GM23338 (cell line): ENCODE results near the gene THEM5. TPM values are rescaled to one million over a fixed set of nuclear protein-coding genes. Genes with fewer than 3 reads are reported as not detected.

Experiments used
- ATAC-seq: fragments of 200-7000 bp; cut with Tn5 transposase; 3 replicates; pipeline ENCODE4 v1.9.1; 2020
- DNase-seq: peaks from one replicate; pipeline ENCODE4 v3.0.0-alpha.2; 2015; ENCODE audit warnings: low spot score
- H2AFZ ChIP-seq: fragments of 200-600 bp; sonication (generic); 2 replicates; pipeline ENCODE4 v1.8.0; 2016; ENCODE audit warnings: antibody characterized with exemption, mild to moderate bottlenecking, moderate library complexity
- H3F3A ChIP-seq: fragments of 200-600 bp; sonication (generic); replicated peaks from 2 replicates; pipeline ENCODE4 v1.8.0; 2017; ENCODE audit warnings: antibody characterized with exemption, mixed run types, low read depth
- H3K27ac ChIP-seq: fragments of 200-600 bp; sonication (generic); 2 replicates; pipeline ENCODE4 v1.6.1; 2016; ENCODE audit warnings: low read depth
- H3K27me3 ChIP-seq: fragments of 200-600 bp; sonication (generic); 2 replicates; pipeline ENCODE4 v1.8.0; 2016; ENCODE audit warnings: mild to moderate bottlenecking, mixed run types, moderate library complexity; ENCODE audit not compliant: insufficient read depth
- H3K36me3 ChIP-seq: fragments of 200-600 bp; sonication (generic); 2 replicates; pipeline ENCODE4 v1.8.0; 2016; ENCODE audit warnings: mild to moderate bottlenecking; ENCODE audit not compliant: insufficient read depth
- H3K4me1 ChIP-seq: fragments of 200-600 bp; sonication (generic); 2 replicates; pipeline ENCODE4 v1.8.0; 2016; ENCODE audit warnings: mild to moderate bottlenecking, moderate library complexity; ENCODE audit not compliant: insufficient read depth
- H3K4me2 ChIP-seq: fragments of 200-600 bp; sonication (generic); 2 replicates; pipeline ENCODE4 v1.7.1; 2017; ENCODE audit warnings: mixed run types
- H3K4me3 ChIP-seq: fragments of 200-600 bp; sonication (generic); 2 replicates; pipeline ENCODE4 v1.6.1; 2016; ENCODE audit warnings: mixed run types
- H3K79me2 ChIP-seq: fragments of 200-600 bp; sonication (generic); replicated peaks from 2 replicates; pipeline ENCODE4 v1.8.0; 2017; ENCODE audit warnings: mild to moderate bottlenecking; ENCODE audit not compliant: insufficient read depth
- H3K9me2 ChIP-seq: fragments of 200-600 bp; sonication (generic); 2 replicates; pipeline ENCODE4 v1.8.0; 2017; ENCODE audit not compliant: insufficient read depth
- H4K20me1 ChIP-seq: fragments of 200-600 bp; sonication (generic); replicated peaks from 2 replicates; pipeline ENCODE4 v1.8.0; 2017; ENCODE audit warnings: mild to moderate bottlenecking; ENCODE audit not compliant: insufficient read depth
- H3K27ac Mint-ChIP-seq: 2 replicates; pipeline ENCODE4 v1.8.0; 2020; ENCODE audit warnings: inconsistent platforms, mild to moderate bottlenecking, moderate library complexity, mixed read lengths
- H3K27me3 Mint-ChIP-seq: 3 replicates; pipeline ENCODE4 v1.8.0; 2022; ENCODE audit warnings: low read depth, mild to moderate bottlenecking, moderate library complexity, mixed read lengths, inconsistent platforms; ENCODE audit not compliant: insufficient read depth, poor library complexity
- H3K36me3 Mint-ChIP-seq: 3 replicates; pipeline ENCODE4 v1.8.0; 2021; ENCODE audit warnings: low read depth, mild to moderate bottlenecking, inconsistent platforms, moderate library complexity, mixed read lengths
- H3K4me1 Mint-ChIP-seq: 3 replicates; pipeline ENCODE4 v1.8.0; 2020; ENCODE audit warnings: mild to moderate bottlenecking, inconsistent platforms, mixed read lengths
- H3K4me3 Mint-ChIP-seq: 3 replicates; pipeline ENCODE4 v1.8.0; 2021; ENCODE audit warnings: moderate library complexity, mild to moderate bottlenecking, inconsistent platforms, mixed read lengths
- H3K9me3 Mint-ChIP-seq: 3 replicates; pipeline ENCODE4 v1.8.0; 2020; ENCODE audit warnings: moderate library complexity, mild to moderate bottlenecking, inconsistent platforms, mixed read lengths
- EZH2 ChIP-seq: fragments of 200-600 bp; sonication (generic); IDR thresholded peaks from one replicate; pipeline ENCODE4 v1.8.0; 2017; ENCODE audit warnings: antibody characterized with exemption, mild to moderate bottlenecking, low read depth; ENCODE audit not compliant: unreplicated experiment
- JUNB ChIP-seq: IDR thresholded peaks from one replicate; pipeline ENCODE4 v1.6.1; 2016; ENCODE audit warnings: antibody characterized with exemption; ENCODE audit not compliant: unreplicated experiment
- STAT1 ChIP-seq: IDR thresholded peaks from one replicate; pipeline ENCODE4 v1.6.1; 2016; ENCODE audit warnings: antibody characterized with exemption; ENCODE audit not compliant: unreplicated experiment
- ZNF114 ChIP-seq: fragments of 250-450 bp; sonication (Bioruptor Pico); IDR thresholded peaks from 2 replicates; pipeline ENCODE4 v1.5.0; 2020; ENCODE audit warnings: mild to moderate bottlenecking, moderate library complexity
- ZNF331 ChIP-seq: fragments of 250-450 bp; sonication (Bioruptor Pico); IDR thresholded peaks from 2 replicates; pipeline ENCODE4 v1.5.0; 2020; ENCODE audit warnings: low read depth, mild to moderate bottlenecking, moderate library complexity
- polyA plus RNA-seq: library from polyadenylated mRNA; unstranded; fragments of >200 nt; fragmentation: Nextera tagmentation; extraction: Ambion mirVana; gene quantifications from 2 replicates; pipeline ENCODE4 v1.2.1, GENCODE V29; 2016
- total RNA-seq: library from RNA; depleted of rRNA; stranded (reverse); fragments of >200 nt; shearing (Covaris generic); gene quantifications from 2 replicates; pipeline ENCODE4 v1.2.3, GENCODE V29; 2014
- TF ChIP-seq, protein P1 (sequence below): IDR thresholded peaks from one replicate; pipeline ENCODE4 v1.6.1; 2018; ENCODE audit warnings: antibody characterized with exemption; ENCODE audit not compliant: unreplicated experiment
- TF ChIP-seq, protein P2 (sequence below): IDR thresholded peaks from 2 replicates; pipeline ENCODE4 v1.6.1; 2016; ENCODE audit warnings: antibody characterized with exemption
- TF ChIP-seq, protein P3 (sequence below): fragments of 250-450 bp; sonication (Bioruptor Pico); IDR thresholded peaks from 2 replicates; pipeline ENCODE4 v1.5.0; 2020; ENCODE audit warnings: mild to moderate bottlenecking, moderate library complexity
- TF ChIP-seq, protein P4 (sequence below), 2 experiments: fragments of 200-600 bp in 1 of 2; sonication (generic) in 1 of 2; conservative IDR thresholded peaks; 2 replicates each; pipeline versions ENCODE4 v1.5.1 to v1.6.1; 2016 to 2017; ENCODE audit warnings: antibody characterized with exemption in 2 of 2, low read depth in 2 of 2, mild to moderate bottlenecking in 2 of 2, moderate library complexity in 1 of 2

The THEM5 gene
- total and polyA plus RNA-seq, 2 experiments from 2014 or later, result not detected

DNA sequence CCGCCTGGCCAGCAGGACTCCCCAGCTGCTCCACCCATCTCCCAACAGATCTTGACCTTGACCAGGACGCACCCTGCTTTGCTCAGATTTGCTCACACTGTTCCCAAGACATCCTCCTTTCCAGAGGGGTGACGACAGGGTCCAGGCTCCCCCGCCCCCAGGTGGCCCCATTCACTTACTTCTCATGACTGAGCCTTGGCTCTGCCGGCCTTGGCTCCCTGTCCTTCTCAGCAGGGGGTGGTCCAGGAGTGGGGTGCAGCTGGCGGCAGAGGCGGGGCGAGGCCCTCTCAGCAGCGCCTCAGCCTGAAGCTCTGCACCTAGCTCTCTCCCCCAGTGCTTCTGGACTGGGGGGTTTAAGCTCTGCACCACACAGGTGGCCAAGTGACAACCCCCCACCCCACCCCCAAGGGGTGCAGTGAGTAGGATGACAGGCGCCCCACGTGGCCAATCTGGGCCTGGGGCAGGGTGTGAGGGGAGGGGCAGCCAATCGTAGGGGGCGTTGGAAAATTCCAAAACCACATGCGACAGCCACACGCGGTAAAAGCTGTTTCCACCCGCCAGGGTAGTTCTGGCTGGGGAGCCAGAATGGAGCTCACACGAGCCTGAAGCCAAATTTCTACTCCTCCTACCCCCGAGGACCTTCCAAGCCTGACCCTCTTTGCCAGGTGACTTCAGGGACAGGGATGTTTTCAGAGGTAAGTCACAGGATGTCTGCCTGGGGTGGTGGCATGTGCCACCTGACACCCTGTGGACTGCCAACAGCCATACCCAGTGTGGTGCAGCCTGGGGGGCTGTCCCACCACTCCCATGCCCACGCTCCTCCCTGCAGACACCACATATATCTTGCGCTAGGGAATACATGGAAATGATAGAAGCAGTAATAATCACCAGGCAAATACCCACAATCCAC lies 27.5 kb downstream of the THEM5 start:
- Mint-ChIP-seq H3K27me3 (peaks cover 23% of the 10 kb centered on the region), H3K27ac (no peak overlapping the region), H3K9me3 (no peaks in the 10 kb centered on the region; the same call in 2 of the 3 replicates), H3K4me3 (peak overlapping the region; percentile 17; the same call in 1 of the 3 replicates), H3K36me3 (no peaks in the 10 kb centered on the region), H3K4me1 (peaks cover 51% of the 10 kb centered on the region)
- no peaks in the 10 kb centered on the region for H4K20me1 ChIP-seq
- no peaks in the 10 kb centered on the region for H3K36me3 ChIP-seq
- H3K4me3 ChIP-seq, result peak overlapping the region; percentile 39; the same call in 1 of the 2 replicates
- H3K4me1 ChIP-seq, result peaks cover 43% of the 10 kb centered on the region
- H3K27me3 ChIP-seq, result no peaks in the 10 kb centered on the region
- peak; percentile 31 for ATAC-seq
- no peaks in the 10 kb centered on the region; the same call in 1 of the 2 replicates for H3F3A ChIP-seq
- peak overlapping the region; percentile 91 for H2AFZ ChIP-seq
- DNase-seq, result peak; percentile 65
- no peak overlapping the region for H3K27ac ChIP-seq
- H3K9me2 ChIP-seq, result no peaks in the 10 kb centered on the region
- H3K79me2 ChIP-seq, result no peaks in the 10 kb centered on the region
- H3K4me2 ChIP-seq, result peak overlapping the region; percentile 74
- TF ChIP-seq, protein P1, sequence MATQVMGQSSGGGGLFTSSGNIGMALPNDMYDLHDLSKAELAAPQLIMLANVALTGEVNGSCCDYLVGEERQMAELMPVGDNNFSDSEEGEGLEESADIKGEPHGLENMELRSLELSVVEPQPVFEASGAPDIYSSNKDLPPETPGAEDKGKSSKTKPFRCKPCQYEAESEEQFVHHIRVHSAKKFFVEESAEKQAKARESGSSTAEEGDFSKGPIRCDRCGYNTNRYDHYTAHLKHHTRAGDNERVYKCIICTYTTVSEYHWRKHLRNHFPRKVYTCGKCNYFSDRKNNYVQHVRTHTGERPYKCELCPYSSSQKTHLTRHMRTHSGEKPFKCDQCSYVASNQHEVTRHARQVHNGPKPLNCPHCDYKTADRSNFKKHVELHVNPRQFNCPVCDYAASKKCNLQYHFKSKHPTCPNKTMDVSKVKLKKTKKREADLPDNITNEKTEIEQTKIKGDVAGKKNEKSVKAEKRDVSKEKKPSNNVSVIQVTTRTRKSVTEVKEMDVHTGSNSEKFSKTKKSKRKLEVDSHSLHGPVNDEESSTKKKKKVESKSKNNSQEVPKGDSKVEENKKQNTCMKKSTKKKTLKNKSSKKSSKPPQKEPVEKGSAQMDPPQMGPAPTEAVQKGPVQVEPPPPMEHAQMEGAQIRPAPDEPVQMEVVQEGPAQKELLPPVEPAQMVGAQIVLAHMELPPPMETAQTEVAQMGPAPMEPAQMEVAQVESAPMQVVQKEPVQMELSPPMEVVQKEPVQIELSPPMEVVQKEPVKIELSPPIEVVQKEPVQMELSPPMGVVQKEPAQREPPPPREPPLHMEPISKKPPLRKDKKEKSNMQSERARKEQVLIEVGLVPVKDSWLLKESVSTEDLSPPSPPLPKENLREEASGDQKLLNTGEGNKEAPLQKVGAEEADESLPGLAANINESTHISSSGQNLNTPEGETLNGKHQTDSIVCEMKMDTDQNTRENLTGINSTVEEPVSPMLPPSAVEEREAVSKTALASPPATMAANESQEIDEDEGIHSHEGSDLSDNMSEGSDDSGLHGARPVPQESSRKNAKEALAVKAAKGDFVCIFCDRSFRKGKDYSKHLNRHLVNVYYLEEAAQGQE, result no peak
- TF ChIP-seq, protein P2, sequence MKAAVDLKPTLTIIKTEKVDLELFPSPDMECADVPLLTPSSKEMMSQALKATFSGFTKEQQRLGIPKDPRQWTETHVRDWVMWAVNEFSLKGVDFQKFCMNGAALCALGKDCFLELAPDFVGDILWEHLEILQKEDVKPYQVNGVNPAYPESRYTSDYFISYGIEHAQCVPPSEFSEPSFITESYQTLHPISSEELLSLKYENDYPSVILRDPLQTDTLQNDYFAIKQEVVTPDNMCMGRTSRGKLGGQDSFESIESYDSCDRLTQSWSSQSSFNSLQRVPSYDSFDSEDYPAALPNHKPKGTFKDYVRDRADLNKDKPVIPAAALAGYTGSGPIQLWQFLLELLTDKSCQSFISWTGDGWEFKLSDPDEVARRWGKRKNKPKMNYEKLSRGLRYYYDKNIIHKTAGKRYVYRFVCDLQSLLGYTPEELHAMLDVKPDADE, result no peak
- TF ChIP-seq JUNB (peak; percentile 78), STAT1 (no peak), ZNF114 (CRISPR knock-in tag) (no peak), ZNF331 (CRISPR knock-in tag) (no peak), EZH2 (no peak)
- TF ChIP-seq, protein P3, sequence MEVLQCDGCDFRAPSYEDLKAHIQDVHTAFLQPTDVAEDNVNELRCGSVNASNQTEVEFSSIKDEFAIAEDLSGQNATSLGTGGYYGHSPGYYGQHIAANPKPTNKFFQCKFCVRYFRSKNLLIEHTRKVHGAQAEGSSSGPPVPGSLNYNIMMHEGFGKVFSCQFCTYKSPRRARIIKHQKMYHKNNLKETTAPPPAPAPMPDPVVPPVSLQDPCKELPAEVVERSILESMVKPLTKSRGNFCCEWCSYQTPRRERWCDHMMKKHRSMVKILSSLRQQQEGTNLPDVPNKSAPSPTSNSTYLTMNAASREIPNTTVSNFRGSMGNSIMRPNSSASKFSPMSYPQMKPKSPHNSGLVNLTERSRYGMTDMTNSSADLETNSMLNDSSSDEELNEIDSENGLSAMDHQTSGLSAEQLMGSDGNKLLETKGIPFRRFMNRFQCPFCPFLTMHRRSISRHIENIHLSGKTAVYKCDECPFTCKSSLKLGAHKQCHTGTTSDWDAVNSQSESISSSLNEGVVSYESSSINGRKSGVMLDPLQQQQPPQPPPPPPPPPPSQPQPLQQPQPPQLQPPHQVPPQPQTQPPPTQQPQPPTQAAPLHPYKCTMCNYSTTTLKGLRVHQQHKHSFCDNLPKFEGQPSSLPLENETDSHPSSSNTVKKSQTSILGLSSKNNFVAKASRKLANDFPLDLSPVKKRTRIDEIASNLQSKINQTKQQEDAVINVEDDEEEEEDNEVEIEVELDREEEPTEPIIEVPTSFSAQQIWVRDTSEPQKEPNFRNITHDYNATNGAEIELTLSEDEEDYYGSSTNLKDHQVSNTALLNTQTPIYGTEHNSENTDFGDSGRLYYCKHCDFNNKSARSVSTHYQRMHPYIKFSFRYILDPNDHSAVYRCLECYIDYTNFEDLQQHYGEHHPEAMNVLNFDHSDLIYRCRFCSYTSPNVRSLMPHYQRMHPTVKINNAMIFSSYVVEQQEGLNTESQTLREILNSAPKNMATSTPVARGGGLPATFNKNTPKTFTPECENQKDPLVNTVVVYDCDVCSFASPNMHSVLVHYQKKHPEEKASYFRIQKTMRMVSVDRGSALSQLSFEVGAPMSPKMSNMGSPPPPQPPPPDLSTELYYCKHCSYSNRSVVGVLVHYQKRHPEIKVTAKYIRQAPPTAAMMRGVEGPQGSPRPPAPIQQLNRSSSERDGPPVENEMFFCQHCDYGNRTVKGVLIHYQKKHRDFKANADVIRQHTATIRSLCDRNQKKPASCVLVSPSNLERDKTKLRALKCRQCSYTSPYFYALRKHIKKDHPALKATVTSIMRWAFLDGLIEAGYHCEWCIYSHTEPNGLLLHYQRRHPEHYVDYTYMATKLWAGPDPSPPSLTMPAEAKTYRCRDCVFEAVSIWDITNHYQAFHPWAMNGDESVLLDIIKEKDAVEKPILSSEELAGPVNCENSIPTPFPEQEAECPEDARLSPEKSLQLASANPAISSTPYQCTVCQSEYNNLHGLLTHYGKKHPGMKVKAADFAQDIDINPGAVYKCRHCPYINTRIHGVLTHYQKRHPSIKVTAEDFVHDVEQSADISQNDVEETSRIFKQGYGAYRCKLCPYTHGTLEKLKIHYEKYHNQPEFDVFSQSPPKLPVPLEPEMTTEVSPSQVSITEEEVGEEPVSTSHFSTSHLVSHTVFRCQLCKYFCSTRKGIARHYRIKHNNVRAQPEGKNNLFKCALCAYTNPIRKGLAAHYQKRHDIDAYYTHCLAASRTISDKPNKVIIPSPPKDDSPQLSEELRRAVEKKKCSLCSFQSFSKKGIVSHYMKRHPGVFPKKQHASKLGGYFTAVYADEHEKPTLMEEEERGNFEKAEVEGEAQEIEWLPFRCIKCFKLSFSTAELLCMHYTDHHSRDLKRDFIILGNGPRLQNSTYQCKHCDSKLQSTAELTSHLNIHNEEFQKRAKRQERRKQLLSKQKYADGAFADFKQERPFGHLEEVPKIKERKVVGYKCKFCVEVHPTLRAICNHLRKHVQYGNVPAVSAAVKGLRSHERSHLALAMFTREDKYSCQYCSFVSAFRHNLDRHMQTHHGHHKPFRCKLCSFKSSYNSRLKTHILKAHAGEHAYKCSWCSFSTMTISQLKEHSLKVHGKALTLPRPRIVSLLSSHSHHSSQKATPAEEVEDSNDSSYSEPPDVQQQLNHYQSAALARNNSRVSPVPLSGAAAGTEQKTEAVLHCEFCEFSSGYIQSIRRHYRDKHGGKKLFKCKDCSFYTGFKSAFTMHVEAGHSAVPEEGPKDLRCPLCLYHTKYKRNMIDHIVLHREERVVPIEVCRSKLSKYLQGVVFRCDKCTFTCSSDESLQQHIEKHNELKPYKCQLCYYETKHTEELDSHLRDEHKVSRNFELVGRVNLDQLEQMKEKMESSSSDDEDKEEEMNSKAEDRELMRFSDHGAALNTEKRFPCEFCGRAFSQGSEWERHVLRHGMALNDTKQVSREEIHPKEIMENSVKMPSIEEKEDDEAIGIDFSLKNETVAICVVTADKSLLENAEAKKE (CRISPR knock-in tag), result no peak
- TF ChIP-seq, protein P4, sequence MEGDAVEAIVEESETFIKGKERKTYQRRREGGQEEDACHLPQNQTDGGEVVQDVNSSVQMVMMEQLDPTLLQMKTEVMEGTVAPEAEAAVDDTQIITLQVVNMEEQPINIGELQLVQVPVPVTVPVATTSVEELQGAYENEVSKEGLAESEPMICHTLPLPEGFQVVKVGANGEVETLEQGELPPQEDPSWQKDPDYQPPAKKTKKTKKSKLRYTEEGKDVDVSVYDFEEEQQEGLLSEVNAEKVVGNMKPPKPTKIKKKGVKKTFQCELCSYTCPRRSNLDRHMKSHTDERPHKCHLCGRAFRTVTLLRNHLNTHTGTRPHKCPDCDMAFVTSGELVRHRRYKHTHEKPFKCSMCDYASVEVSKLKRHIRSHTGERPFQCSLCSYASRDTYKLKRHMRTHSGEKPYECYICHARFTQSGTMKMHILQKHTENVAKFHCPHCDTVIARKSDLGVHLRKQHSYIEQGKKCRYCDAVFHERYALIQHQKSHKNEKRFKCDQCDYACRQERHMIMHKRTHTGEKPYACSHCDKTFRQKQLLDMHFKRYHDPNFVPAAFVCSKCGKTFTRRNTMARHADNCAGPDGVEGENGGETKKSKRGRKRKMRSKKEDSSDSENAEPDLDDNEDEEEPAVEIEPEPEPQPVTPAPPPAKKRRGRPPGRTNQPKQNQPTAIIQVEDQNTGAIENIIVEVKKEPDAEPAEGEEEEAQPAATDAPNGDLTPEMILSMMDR (conservative IDR thresholded peaks at IDR 0.05; ENCODE audit: low read depth in 2 of 2), result 0 out of 4 replicates have a peak, but pooled peaks of 1 of the 2 experiments have one; percentile 4
